ENCODE measurements around the gene EVI5. TPM values are rescaled to one million over a fixed set of nuclear protein-coding genes. Genes with fewer than 3 reads are reported as not detected.
"Not testable (repeated sequence)": the region's sequence is repeated elsewhere in the genome, so short reads cannot be mapped to it uniquely, and the experiment has no call there.

EVI5 gene
- total RNA-seq, 1 donor from 2014 or later: 25.8 TPM

DNA sequence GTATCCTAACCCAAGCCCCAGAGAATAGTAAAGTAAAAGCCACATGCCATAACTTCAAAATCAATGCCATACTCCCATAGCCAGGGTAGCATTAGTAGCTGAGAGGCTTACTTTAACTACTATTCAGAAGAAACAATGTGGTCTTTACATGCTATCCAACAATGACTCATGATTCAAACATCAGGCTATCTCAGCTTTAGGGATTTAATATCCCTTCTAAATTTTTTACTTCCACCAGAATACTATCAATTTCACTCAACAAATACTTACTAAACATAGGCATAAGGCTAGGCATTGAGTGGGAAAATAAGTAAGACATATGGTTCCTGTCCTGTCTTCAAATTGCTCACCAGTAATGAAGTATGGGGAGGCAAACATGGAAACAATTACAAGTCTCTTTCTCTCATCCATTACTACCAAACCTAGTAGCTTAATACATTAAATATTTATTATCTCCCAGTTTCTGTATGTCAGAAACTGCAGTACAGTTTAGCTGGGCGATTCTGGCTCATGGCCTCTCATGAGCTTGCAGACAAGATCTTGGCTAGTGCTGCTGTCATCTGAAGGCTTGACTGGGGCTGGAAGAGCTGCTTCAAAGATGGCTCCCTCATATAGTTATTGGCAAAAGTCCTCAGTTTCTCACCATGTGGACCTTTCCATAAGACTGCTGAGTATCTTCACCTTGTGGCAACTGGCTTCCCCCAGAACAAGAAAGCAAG, 30.7 kb downstream of the EVI5 start:
- Mint-ChIP-seq H3K9me3 (no peaks in the 10 kb centered on the region), H3K4me3 (no peak overlapping the region), H3K4me1 (no peaks in the 10 kb centered on the region), H3K27ac (no peak overlapping the region), H3K36me3 (ENCODE audit: low read depth) (no peaks in the 10 kb centered on the region), H3K27me3 (peaks cover 23% of the 10 kb centered on the region)
- intact Hi-C loops (cut with micrococcal nuclease): loop anchor here (10.0 kb wide), 1 partner anchor 241 kb away; no protein-coding TSS in a partner anchor
- DNase-seq: no peak

DNA sequence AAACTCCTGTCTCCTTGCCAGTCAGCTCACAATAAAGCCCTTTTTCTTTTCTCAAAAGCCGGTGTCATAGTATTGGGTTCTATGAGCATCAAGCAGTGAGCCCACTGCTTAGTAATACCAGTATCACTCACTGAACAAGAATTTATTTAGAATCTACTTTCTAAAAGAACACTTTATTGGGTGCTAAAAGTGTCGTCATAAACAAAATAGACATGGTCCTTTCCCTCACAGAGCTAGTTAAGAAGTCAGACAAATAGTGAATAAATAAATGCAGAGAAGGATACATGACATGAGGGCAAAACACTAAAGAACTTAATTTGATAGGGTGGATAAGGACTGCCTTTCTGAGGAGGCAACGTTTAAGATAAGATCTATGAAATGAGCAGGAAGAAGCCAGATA, 32.2 kb downstream of the EVI5 start:
- Mint-ChIP-seq H3K9me3 (no peaks in the 10 kb centered on the region), H3K36me3 (ENCODE audit: low read depth) (no peaks in the 10 kb centered on the region), H3K27me3 (peaks cover 18% of the 10 kb centered on the region), H3K4me3 (no peak overlapping the region), H3K27ac (no peak overlapping the region), H3K4me1 (no peaks in the 10 kb centered on the region)
- DNase-seq: no peak
- intact Hi-C loops (cut with micrococcal nuclease): loop anchor here (10.0 kb wide), 1 partner anchor 242 kb away; no protein-coding TSS in a partner anchor

DNA sequence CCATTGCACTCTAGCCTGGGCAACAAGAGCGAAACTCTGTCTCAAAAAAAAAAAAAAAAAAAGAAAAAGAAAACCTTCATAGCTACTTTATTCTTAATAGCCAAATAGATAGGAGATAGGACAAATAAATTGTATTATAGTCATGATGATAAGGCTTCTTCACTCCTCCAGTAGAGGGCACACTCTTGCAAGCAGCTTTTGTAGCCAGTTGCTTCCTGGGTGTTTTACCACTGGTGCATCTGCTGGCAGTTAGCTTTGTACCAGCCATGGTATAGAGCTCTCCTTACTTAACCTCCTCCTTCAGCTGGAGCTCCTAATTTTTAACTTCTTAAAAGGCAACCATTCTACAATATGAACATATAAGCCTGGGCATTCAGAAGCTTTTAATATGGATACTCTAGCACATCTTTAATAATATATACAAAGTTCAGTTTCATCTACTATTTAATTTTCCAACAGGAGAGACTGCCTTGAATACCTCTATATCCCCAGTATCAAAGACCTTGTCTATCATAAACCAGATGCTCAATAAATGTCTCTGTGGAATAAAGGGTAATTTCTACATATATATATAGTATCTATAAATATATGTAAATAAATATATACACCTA, 35.8 kb downstream of the EVI5 start:
- no peaks in the 10 kb centered on the region for H3K4me1 Mint-ChIP-seq

DNA sequence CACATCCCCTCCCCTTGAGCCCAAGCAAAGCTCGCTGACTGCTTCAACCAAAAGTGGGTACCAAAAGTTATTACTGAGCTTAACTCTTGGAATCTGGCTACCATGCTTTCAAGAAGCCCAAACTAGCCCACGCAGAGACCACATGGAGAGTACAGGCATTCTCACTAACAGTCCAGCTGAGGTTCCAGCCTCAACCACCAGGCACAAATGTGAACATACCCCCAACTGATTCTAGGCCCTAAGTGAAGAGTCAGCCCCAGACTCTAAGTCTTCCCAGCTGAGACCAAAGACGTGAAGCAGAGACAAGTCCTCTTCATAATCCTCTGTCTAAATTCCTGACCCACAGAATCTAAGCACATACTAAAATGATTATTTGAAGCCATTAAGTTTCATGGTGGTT, 36.8 kb downstream of the EVI5 start:
- Mint-ChIP-seq H3K4me1 (no peaks in the 10 kb centered on the region), H3K4me3 (no peak overlapping the region), H3K27me3 (peaks cover 21% of the 10 kb centered on the region), H3K27ac (no peak overlapping the region), H3K9me3 (no peaks in the 10 kb centered on the region), H3K36me3 (ENCODE audit: low read depth) (no peaks in the 10 kb centered on the region)
- no peak for DNase-seq
- intact Hi-C loops (cut with micrococcal nuclease): no loop called here

More for the DNA sequence above, 35.8 kb downstream of the EVI5 start:
- Mint-ChIP-seq H3K27ac (no peak overlapping the region), H3K9me3 (no peaks in the 10 kb centered on the region), H3K27me3 (peaks cover 16% of the 10 kb centered on the region), H3K36me3 (ENCODE audit: low read depth) (no peaks in the 10 kb centered on the region), H3K4me3 (no peak overlapping the region)
- intact Hi-C loops (cut with micrococcal nuclease): loop anchor here (1.0 kb wide), 1 partner anchor 69 kb away; no protein-coding TSS in a partner anchor
- peak; percentile 80 for DNase-seq

DNA sequence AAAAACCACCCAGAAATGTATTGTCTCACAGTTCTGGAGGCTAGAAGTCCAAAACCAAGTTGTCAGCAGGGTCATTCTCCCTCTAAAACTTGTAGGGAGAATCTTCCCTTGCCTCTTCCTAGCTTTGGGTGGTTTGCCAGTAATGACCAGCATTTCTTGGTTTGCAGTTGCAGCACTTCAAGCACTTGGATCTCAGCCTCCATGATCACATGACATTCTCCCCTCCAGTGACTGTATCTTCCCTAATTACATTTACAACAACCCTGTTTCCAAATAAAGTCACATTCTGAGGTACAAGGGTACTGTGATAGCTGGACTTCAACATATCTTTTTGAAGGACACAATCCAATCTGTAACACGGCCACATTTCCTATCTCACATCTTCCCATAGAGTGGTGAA, 37.2 kb downstream of the EVI5 start:
- intact Hi-C loops (cut with micrococcal nuclease): no loop called here
- H3K27me3 Mint-ChIP-seq: peaks cover 20% of the 10 kb centered on the region

DNA sequence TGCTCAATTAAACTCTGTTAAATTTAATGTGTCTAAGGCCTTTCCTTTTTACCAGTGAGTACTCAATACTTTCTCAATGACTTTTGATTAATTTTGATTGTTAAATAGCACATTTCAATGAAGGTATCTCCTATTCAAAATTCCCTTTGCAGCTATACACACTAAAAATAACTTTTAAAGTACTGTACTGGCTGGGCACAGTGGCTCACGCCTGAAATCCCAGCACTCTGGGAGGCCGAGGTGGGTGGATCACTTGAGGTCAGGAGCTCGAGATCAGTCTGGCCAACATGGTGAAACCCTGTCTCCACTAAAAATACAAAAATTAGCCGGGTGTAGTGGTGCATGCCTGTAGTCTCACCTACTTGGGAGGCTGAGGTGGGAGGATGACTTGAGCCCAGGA, 38.7 kb downstream of the EVI5 start:
- DNase-seq: not testable (repeated sequence)

More for the DNA sequence above, 37.2 kb downstream of the EVI5 start:
- Mint-ChIP-seq H3K9me3 (no peaks in the 10 kb centered on the region), H3K4me1 (no peaks in the 10 kb centered on the region), H3K27ac (no peak overlapping the region), H3K4me3 (no peak overlapping the region), H3K36me3 (ENCODE audit: low read depth) (no peaks in the 10 kb centered on the region)
- no peak for DNase-seq

DNA sequence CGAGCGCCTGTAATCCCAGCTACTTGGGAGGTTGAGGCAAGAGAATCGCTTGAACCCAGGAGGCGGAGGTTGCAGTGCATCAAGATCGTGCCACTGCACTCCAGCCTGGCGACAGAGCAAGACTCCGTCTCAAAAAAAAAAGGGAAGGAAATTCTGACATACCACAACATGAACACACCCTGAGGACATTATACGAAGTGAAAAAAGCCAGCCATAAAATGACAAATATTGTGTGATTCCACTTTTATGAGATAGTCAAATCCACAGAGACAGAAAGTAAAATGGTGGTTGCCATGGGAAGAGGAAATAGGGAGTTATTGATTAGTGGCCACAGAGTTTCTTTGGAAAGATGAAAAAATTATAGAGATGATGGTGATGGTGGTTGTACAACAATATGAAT, 41.7 kb downstream of the EVI5 start:
- Mint-ChIP-seq H3K4me1 (no peaks in the 10 kb centered on the region), H3K4me3 (no peak overlapping the region)

More for the DNA sequence above, 38.7 kb downstream of the EVI5 start:
- H3K4me1 Mint-ChIP-seq; H3K9me3 Mint-ChIP-seq; intact Hi-C loops (cut with micrococcal nuclease); H3K4me3 Mint-ChIP-seq; H3K27ac Mint-ChIP-seq; H3K36me3 Mint-ChIP-seq (ENCODE audit: low read depth): not testable (repeated sequence)
- H3K27me3 Mint-ChIP-seq: peaks cover 13% of the 10 kb centered on the region

DNA sequence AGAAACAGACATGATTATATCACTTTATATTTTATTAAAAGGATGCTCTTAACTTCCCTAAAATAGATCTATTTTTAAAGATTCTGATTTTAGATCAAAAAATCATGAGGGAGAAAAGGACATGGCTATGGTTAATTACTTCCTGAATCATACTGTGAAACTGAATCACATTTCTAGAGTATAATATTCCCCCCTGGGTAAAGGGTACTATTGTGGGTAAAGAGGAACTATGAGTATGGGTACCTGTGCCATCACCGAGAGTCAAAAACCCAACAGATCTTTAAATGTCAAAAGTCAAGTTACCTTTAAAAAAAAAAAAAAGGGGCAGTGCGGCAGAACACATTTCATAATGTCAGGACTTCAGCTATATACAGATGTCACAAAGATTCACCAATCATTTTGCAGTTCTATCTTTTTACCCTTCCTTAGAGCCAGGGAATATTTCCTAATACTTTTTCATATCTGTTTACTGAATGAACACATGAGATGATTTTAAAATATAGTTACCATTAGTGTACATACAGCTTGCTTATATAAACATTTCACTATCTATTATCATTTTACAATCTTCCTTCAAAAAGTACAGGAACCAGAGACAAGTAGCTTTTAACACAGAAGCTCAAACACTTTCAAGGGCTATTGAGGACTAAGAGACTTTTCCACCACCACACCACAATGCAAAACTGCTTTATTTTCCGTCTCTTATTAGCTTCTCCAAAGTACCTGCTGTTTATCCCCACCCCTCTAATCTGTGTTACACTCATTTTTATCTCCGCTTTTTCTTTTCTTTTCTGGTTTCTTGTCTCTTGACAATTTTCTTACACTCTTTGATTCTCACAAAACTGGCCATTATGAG, 45.0 kb downstream of the EVI5 start:
- Mint-ChIP-seq H3K4me1 (no peaks in the 10 kb centered on the region), H3K4me3 (no peak overlapping the region), H3K36me3 (ENCODE audit: low read depth) (no peaks in the 10 kb centered on the region), H3K27me3 (peaks cover 24% of the 10 kb centered on the region), H3K27ac (no peak overlapping the region), H3K9me3 (no peaks in the 10 kb centered on the region)
- DNase-seq: no peak
- intact Hi-C loops (cut with micrococcal nuclease): no loop called here

More for the DNA sequence above, 41.7 kb downstream of the EVI5 start:
- no peak for DNase-seq
- intact Hi-C loops (cut with micrococcal nuclease): no loop called here
- peaks cover 16% of the 10 kb centered on the region for H3K27me3 Mint-ChIP-seq
- H3K36me3 Mint-ChIP-seq (ENCODE audit: low read depth): no peaks in the 10 kb centered on the region
- H3K9me3 Mint-ChIP-seq: no peaks in the 10 kb centered on the region
- H3K27ac Mint-ChIP-seq: no peak overlapping the region

DNA sequence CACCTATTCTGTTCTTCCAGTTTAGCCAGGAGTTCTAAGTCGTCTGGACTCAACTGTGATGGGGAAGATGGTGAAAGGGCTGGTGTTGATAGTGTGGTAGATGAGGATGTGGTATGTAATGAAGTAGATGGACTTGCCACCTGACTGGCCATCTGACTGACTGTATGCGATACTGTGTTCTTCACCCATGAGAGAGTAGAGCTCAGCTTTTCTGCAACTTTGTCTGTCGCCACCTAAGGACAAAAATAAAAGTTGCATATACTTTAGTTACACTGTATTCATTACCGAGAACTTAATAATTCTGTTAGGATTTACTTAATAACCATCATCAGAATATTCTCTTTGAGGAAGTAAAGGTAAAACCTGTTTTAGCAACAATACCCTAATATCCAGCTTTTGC, 48.5 kb downstream of the EVI5 start:
- no peak for DNase-seq
- Mint-ChIP-seq H3K27ac (no peak overlapping the region), H3K4me3 (no peak overlapping the region), H3K9me3 (no peaks in the 10 kb centered on the region), H3K27me3 (peaks cover 18% of the 10 kb centered on the region), H3K36me3 (ENCODE audit: low read depth) (no peaks in the 10 kb centered on the region), H3K4me1 (no peaks in the 10 kb centered on the region)
- intact Hi-C loops (cut with micrococcal nuclease): no loop called here

DNA sequence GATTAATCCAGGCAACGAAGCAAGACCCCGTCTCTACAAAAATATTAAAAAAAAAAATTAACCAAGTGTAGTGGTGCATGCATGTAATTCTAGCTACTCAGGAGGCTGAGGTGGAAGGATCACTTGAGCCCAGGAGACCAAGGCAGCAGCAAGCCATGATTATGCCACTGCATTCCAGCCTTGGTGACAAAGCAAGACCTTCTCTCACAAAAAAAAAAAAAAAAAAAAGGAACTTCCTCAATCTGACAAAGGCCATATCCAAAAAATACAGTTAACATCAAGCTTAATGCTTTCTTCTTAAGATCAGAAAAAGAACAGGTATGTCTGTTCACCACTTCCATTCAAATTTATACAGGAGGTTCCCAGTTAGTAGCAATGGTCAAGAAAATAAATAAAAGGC, 54.4 kb downstream of the EVI5 start:
- H3K4me3 Mint-ChIP-seq: no peak overlapping the region
- intact Hi-C loops (cut with micrococcal nuclease): no loop called here
- no peaks in the 10 kb centered on the region for H3K9me3 Mint-ChIP-seq
- DNase-seq: no peak
- H3K36me3 Mint-ChIP-seq (ENCODE audit: low read depth): no peaks in the 10 kb centered on the region
- peaks cover 5% of the 10 kb centered on the region for H3K27me3 Mint-ChIP-seq
- H3K27ac Mint-ChIP-seq: no peak overlapping the region
- H3K4me1 Mint-ChIP-seq: no peaks in the 10 kb centered on the region

DNA sequence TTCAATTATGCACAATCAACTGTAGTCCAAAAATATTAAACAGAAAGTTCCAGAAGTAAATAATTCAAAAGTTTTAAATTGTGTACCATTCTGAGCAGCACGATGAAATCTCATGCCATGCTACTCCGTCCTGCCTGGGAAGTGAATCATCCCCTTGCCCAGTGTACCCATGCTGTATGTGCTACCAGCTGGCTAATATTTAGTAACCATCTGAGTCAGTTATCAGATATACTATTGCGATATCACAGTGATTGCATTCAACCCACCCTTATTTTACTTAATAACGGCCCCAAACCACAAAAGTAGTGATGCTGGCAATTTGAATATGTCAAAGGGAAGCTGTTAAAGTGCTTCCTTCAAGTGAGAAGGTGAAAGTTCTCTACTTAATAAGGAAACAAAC, 56.2 kb downstream of the EVI5 start:
- no peak overlapping the region for H3K4me3 Mint-ChIP-seq
- no peaks in the 10 kb centered on the region for H3K36me3 Mint-ChIP-seq (ENCODE audit: low read depth)
- intact Hi-C loops (cut with micrococcal nuclease): no loop called here
- DNase-seq: no peak
- H3K27ac Mint-ChIP-seq: no peak overlapping the region
- H3K27me3 Mint-ChIP-seq: peaks cover 5% of the 10 kb centered on the region
- H3K4me1 Mint-ChIP-seq: no peaks in the 10 kb centered on the region
- no peaks in the 10 kb centered on the region for H3K9me3 Mint-ChIP-seq

DNA sequence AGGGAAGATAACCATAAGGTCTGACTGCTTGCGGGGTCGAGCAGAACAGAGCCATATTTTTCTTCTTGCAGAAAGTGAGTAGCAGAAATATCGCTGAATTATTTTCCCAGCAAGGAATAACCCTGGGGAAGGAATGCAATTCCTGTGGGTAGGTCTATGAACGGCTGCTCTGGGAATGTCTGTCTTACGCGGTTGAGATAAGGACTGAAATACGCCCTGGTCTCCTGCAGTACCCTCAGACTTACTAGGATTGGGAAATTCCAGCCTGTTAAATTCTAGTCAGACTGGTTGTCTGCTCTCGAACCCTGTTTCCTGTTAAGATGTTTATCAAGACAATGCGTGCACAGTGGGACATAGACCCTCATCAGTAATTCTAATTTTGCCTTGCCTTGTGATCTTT, 61.2 kb downstream of the EVI5 start:
- H3K4me3 Mint-ChIP-seq; H3K4me1 Mint-ChIP-seq; H3K27ac Mint-ChIP-seq; intact Hi-C loops (cut with micrococcal nuclease); H3K9me3 Mint-ChIP-seq; H3K36me3 Mint-ChIP-seq (ENCODE audit: low read depth); DNase-seq: not testable (repeated sequence)
- H3K27me3 Mint-ChIP-seq: peaks cover 13% of the 10 kb centered on the region

DNA sequence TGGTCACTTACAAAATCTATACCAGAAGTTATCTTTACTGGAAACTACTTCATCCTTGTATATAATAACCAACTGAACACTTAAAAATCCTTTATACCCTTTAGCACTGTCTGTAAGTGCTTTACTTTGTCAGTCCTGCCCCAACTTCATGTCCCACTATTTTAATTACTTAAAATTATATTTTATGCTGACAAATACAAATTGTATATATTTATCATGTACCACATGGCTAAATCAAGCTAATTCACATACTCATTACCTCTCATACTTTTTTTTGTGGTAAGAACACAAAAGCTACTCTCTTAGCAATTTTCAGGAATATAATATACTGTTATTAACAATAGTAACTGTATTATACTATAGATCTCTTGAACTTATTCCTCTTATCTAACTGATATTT, 63.0 kb downstream of the EVI5 start:
- Mint-ChIP-seq H3K4me3 (no peak overlapping the region), H3K27me3 (peaks cover 20% of the 10 kb centered on the region), H3K4me1 (no peaks in the 10 kb centered on the region), H3K36me3 (ENCODE audit: low read depth) (no peaks in the 10 kb centered on the region), H3K27ac (no peak overlapping the region), H3K9me3 (no peaks in the 10 kb centered on the region)
- no peak for DNase-seq
- intact Hi-C loops (cut with micrococcal nuclease): no loop called here

DNA sequence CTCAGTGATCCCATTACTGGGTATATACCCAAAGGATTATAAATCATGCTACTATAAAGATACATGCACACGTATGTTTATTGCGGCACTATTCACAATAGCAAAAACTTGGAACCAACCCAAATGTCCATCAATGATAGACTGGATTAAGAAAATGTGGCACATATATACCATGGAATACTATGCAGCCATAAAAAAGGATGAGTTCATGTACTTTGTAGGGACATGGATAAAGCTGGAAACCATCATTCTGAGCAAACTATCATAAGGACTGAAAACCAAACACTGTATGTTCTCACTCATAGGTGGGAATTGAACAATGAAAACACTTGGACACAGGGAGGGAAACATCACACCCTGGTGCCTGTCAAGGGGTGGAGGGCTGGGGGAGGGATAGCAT, 63.8 kb downstream of the EVI5 start:
- H3K9me3 Mint-ChIP-seq; H3K4me1 Mint-ChIP-seq; DNase-seq; intact Hi-C loops (cut with micrococcal nuclease); H3K36me3 Mint-ChIP-seq (ENCODE audit: low read depth); H3K27ac Mint-ChIP-seq; H3K4me3 Mint-ChIP-seq: not testable (repeated sequence)
- peaks cover 22% of the 10 kb centered on the region for H3K27me3 Mint-ChIP-seq
